GM21515 (cell line): ENCODE results near the gene ELAVL1.
"Not testable (repeated sequence)": the region's sequence is repeated elsewhere in the genome, so short reads cannot be mapped to it uniquely, and the experiment has no call there.

ENCODE experiments used
- ATAC-seq: cut with Tn5 transposase; IDR thresholded peaks from one replicate; pipeline ENCODE4 v1.9.1; 2021; ENCODE audit not compliant: unreplicated experiment

ELAVL1 gene

GRCh38 chr19:8005534-8006256 is at the start of gene ELAVL1:
TSS of gene ELAVL1 (minus strand) at chr19:8005641. CDS start at chr19:7991815, 13,826 bp downstream.
- ATAC-seq = peak; percentile 64

GRCh38 chr19:8054169-8054568 is 48.7 kb upstream of the ELAVL1 start:
- no peak for ATAC-seq

GRCh38 chr19:8052464-8052859 is 47.0 kb upstream of the ELAVL1 start, which contains the start of gene CCL25:
TSS of gene CCL25 (plus strand) at chr19:8052760. CDS start at chr19:8053050, 290 bp downstream.
- ATAC-seq = no peak

- peak; percentile 73 for ATAC-seq
Observed at GRCh38 chr19:8050274-8051096, 45.0 kb upstream of the ELAVL1 start.

GRCh38 chr19:8046569-8047165 is 41.2 kb upstream of the ELAVL1 start:
- no peak for ATAC-seq

- ATAC-seq = no peak
Observed at GRCh38 chr19:8045872-8046568, 40.6 kb upstream of the ELAVL1 start.

- ATAC-seq = no peak
Observed at GRCh38 chr19:8044018-8044417, 38.6 kb upstream of the ELAVL1 start.

GRCh38 chr19:8042900-8043299 is 37.5 kb upstream of the ELAVL1 start:
- no peak for ATAC-seq

GRCh38 chr19:8041531-8041931 is 36.1 kb upstream of the ELAVL1 start:
- ATAC-seq = no peak

- no peak for ATAC-seq
Observed at GRCh38 chr19:8039231-8039630, 33.8 kb upstream of the ELAVL1 start.

GRCh38 chr19:8038815-8039214 is 33.4 kb upstream of the ELAVL1 start:
- no peak for ATAC-seq

- ATAC-seq = no peak
Observed at GRCh38 chr19:8036434-8037099, 31.1 kb upstream of the ELAVL1 start.

GRCh38 chr19:8034178-8034525 is 28.7 kb upstream of the ELAVL1 start:
- ATAC-seq = no peak

- not testable (repeated sequence) for ATAC-seq
Observed at GRCh38 chr19:8033287-8034177, 28.1 kb upstream of the ELAVL1 start.

GRCh38 chr19:8030960-8031359 is 25.5 kb upstream of the ELAVL1 start:
- no peak for ATAC-seq

GRCh38 chr19:8028951-8029491 is 23.6 kb upstream of the ELAVL1 start:
- no peak for ATAC-seq

- ATAC-seq = no peak
Observed at GRCh38 chr19:8025316-8025715, 19.9 kb upstream of the ELAVL1 start.

- ATAC-seq = not testable (repeated sequence)
Observed at GRCh38 chr19:8024256-8024655, 18.8 kb upstream of the ELAVL1 start.

GRCh38 chr19:8023371-8023770 is 17.9 kb upstream of the ELAVL1 start:
- ATAC-seq = no peak
